K562 treated with DMSO at 1 percent for 4 hours (cell line): ENCODE data around the gene AGTRAP. TPM values are rescaled to one million over a fixed set of nuclear protein-coding genes. Genes with fewer than 3 reads are reported as not detected.

Source experiments
- total RNA-seq: library from RNA; unstranded; fragments of 300-600 nt; gene quantifications from 2 replicates; pipeline ENCODE4 v1.2.3, GENCODE V29; 2022; ENCODE audit not compliant: insufficient read depth

AGTRAP gene, protein sequence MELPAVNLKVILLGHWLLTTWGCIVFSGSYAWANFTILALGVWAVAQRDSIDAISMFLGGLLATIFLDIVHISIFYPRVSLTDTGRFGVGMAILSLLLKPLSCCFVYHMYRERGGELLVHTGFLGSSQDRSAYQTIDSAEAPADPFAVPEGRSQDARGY
- total RNA-seq: 154 and 165 TPM in 2 replicates

DNA sequence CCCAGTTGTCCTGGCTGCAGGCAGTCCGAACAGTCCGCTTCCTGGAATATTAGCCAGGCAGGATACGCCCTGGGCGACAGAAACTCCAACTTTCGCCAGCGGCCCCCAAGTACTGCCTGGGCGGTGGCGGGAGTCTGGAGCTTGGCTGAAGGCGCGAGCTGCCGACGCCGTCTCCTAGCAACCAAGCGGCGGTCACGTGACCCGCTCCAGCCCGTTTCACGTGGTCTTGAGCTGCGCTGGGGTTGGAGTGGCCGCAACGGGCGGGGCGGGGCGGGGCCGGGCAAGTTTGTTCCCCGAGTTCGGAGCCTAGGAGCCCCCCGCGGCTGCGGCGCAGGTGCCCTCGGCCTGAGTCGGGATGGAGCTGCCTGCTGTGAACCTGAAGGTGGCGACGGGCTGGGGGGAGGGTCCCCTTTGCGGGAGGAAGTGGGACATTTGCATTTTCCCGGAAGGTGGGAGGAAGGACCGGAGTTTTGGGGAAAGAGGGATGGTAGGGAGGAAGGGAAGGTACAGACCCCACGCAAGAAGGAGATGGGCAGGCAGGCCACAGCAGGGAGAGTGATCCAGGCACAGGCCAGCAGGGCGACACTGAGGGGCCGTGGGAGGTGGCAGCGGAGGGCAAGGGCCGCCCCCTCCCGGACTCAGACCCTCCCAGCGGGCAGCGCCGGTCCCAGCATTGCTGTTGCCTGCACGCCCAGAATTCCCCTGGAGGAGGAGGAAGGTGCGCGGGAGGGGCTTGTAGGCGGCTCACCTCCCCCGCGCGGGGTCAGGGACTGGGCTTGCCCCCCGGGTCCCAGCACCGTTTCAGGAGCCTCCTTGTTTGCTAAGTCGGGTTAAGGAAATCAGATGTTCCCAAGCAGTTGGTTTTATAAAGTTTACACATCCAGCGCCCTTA lies at the start of gene AGTRAP:
TSS of gene AGTRAP (plus strand) at position 283 of the 892 bp plus-strand sequence. CDS start at position 356, 73 bp downstream.

DNA sequence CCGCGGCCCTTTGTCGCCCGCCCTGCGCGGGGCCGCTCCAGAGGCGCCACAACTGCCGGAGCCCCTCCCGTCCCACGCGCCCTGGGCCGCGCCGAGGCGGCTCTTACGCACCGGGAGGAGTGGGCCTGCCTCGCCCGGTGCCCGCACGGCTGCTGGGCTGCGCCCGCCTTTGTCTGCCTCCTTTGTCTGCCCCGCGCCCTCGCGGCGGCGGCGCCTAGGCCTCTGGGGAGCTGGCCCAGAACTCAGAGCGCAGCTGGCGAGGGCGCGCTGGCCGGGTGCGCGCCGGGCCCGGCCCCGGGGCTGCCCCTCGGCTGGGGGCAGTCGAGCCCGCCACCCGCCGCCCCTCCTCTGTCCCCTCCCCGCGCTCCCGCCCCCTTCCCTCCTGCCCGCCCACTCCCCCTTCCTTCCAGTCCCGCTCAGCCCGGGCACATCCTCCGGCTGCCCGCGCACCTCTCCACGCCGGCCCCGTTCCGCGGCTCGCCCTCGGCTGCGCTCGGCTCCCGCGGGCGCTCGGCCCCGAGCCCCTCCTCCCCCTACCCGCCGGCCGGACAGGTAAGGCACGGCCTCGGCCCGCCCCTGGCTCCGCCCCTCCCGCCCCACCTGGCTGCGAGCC lies 44.5 kb upstream of the AGTRAP start, which contains the start of gene DRAXIN:
TSS of gene DRAXIN (plus strand) at position 409 of the 613 bp plus-strand sequence. CDS start 14,549 bp downstream, outside the sequence.

DNA sequence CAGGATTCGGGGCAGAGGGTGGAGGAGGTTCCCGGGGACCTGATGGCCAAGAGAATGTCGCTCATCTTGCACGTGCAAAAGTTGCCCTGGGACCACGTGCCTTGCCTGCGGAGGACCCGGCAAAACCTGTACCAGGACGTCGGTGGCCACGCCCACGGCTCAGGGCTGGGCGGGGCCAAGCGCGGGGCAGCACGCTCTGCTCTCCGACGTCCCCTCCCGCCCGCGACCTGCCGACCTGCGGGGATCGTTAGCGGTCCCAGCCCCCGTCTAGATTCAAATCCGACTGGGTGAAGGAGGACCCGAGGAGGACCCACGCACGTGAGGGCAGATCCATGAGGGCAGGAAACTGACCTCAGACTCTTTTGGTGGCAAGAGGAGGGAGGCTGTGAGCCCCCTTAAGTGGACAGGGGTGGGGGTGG lies 26.1 kb downstream of the AGTRAP start, which contains the start of gene C1orf167:
TSS of gene C1orf167 (plus strand) at position 206 of the 419 bp plus-strand sequence. CDS start 2,208 bp downstream, outside the sequence.

Other genes starting within 250 kb of the AGTRAP start
- 5.4 and 19.8 TPM in 2 replicates for gene FBXO2, start 81.7 kb upstream of the AGTRAP start, total RNA-seq
- gene FBXO44, start 81.3 kb upstream of the AGTRAP start, total RNA-seq: 11.4 and 17.1 TPM in 2 replicates
- gene FBXO6, start 71.9 kb upstream of the AGTRAP start, total RNA-seq: 38.0 and 40.9 TPM in 2 replicates
- 257 and 262 TPM in 2 replicates for gene MAD2L2, start 55.0 kb upstream of the AGTRAP start, total RNA-seq
- not detected in 2 replicates for gene DRAXIN, start 44.4 kb upstream of the AGTRAP start, total RNA-seq
- 0.27 TPM in 1 of 2 replicates, not detected in the other for gene C1orf167, start 26.1 kb downstream of the AGTRAP start, total RNA-seq
- gene MTHFR, start 69.8 kb downstream of the AGTRAP start, total RNA-seq: 63.1 and 63.6 TPM in 2 replicates
- 12.7 and 14.6 TPM in 2 replicates for gene CLCN6, start 70.1 kb downstream of the AGTRAP start, total RNA-seq
- not detected in 2 replicates for gene NPPA, start 111.6 kb downstream of the AGTRAP start, total RNA-seq
- gene NPPB, start 122.8 kb downstream of the AGTRAP start, total RNA-seq: not detected in 2 replicates
- gene KIAA2013, start 190.3 kb downstream of the AGTRAP start, total RNA-seq: 120 and 137 TPM in 2 replicates
- 130 and 131 TPM in 2 replicates for gene PLOD1, start 198.6 kb downstream of the AGTRAP start, total RNA-seq
- 78.0 and 79.2 TPM in 2 replicates for gene MFN2, start 244.3 kb downstream of the AGTRAP start, total RNA-seq